Colonic mucosa (tissue), 4 donors: ENCODE data around the gene SNX30. TPM values are rescaled to one million over a fixed set of nuclear protein-coding genes. Genes with fewer than 3 reads are reported as not detected.

Source experiments
- DNase-seq: peaks from one replicate; pipeline ENCODE4 v3.0.0-alpha.2; 2020
- H3K27ac ChIP-seq: fragments of 200-600 bp; one replicate; pipeline ENCODE4 v1.8.0; 2021
- H3K27me3 ChIP-seq: fragments of 200-600 bp; one replicate; pipeline ENCODE4 v1.8.0; 2021
- H3K36me3 ChIP-seq: fragments of 200-600 bp; one replicate; pipeline ENCODE4 v1.8.0; 2021
- H3K4me1 ChIP-seq: fragments of 200-600 bp; one replicate; pipeline ENCODE4 v1.8.0; 2021; ENCODE audit warnings: mild to moderate bottlenecking
- H3K4me3 ChIP-seq: fragments of 200-600 bp; one replicate; pipeline ENCODE4 v1.8.0; 2021
- H3K9ac ChIP-seq, 2 donors: one replicate each; pipeline ENCODE4 v1.7.0; 2013; ENCODE audit warnings: control low read depth in 2 of 2, low read depth in 2 of 2, low read length in 2 of 2
- H3K9me3 ChIP-seq: fragments of 200-600 bp; one replicate; pipeline ENCODE4 v1.8.0; 2021
- CTCF ChIP-seq: fragments of 200-600 bp; IDR thresholded peaks from one replicate; pipeline ENCODE4 v1.8.0; 2022; ENCODE audit warnings: antibody characterized with exemption, mild to moderate bottlenecking
- intact Hi-C: fragments of 100-400 bp; cut with DNase I; formaldehyde crosslinking; loops from one replicate; pipeline ENCODE4 v1.14.1; 2022
- total RNA-seq, 2 donors: library from RNA; stranded (reverse); fragmentation: NEBNext Ultra II Directional in 1 of 2; extraction: Animal tissue kit (Norgen Biotek cat#: 25700) in 1 of 2; gene quantifications; one replicate each; pipeline ENCODE4 v1.2.1, GENCODE V29; 2021
- donor health status: healthy.
- donor health status: DM: no; HTN: no; CAD: no.
- donor health status: DM: no; HTN: no; CAD: no.

Gene SNX30
- total RNA-seq, 2 donors from 2014 or later = 17.1 to 30.3 TPM

DNA sequence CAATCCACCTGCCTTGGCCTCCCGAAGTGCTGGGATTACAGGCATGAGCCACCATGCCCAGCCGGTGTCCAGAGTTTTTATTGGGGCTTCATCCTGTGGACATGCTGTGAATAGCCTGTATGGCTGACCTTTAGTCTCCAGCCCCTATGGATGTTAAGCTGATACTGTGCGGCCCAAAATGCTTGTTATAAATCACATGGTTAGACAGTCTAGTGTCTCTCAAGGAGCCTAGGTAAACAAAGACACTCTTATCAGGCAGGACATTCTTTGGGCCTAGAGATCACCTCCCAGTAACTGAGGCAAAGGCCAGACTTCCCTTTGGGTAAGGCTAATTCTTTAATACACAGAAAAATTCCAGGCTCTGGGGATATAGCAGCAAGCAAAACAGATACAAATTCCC, 162.1 kb downstream of the SNX30 start:
- Histone ChIP-seq H3K27ac (no peak overlapping the region), H3K9me3 (no peaks in the 10 kb centered on the region), H3K4me3 (no peak overlapping the region), H3K27me3 (no peaks in the 10 kb centered on the region), H3K36me3 (no peaks in the 10 kb centered on the region), H3K4me1 (no peaks in the 10 kb centered on the region), H3K9ac (no peak overlapping the region)
- DNase-seq = no peak
- intact Hi-C loops = no loop called here
- no peak for TF ChIP-seq CTCF

DNA sequence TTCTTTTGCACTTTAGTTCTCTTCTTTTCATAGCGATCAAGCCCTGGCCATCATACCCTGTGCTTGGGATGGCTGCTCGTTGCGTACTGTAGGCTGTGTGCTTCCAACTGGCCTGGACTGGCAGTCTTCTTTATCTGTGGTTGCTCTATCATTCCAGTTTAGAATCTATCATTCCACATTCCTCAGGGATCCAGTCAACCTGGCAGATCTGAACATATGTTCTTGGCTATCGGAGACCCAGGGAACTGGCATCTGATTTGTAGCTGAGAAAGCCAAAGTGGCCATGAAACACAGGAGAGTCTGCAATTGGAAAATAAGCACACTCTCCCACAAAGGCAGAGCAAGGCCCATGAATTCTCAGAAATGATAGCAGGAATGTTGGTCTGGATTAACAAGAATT, 162.8 kb downstream of the SNX30 start:
- intact Hi-C loops = no loop called here
- Histone ChIP-seq H3K4me1 (no peaks in the 10 kb centered on the region), H3K27me3 (no peaks in the 10 kb centered on the region), H3K4me3 (no peak overlapping the region), H3K36me3 (no peaks in the 10 kb centered on the region), H3K27ac (no peak overlapping the region), H3K9ac (no peak overlapping the region), H3K9me3 (no peaks in the 10 kb centered on the region)
- TF ChIP-seq CTCF = no peak
- DNase-seq = no peak

DNA sequence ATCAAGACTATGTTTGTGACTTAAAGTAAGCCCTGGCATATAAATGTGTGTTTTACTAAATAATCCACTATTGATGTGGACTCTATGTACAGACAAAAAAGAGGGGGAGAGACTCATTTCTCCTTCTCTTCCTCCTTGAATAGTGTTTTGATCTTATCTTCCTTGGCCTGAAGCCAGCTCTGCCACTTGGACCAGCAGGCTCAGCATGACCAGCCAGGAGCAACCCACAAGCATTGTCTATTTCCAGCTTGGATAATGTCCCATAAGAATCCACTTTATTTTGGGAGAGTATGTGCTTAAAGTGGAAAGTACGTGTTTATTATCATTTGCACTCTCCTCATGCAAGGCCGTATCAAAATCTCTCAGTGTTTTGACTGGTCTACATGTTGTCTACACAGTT, 164.0 kb downstream of the SNX30 start:
- Histone ChIP-seq H3K36me3 (no peaks in the 10 kb centered on the region), H3K4me1 (no peaks in the 10 kb centered on the region), H3K27ac (no peak overlapping the region), H3K9ac (no peak overlapping the region), H3K4me3 (no peak overlapping the region), H3K27me3 (no peaks in the 10 kb centered on the region), H3K9me3 (no peaks in the 10 kb centered on the region)
- no peak for DNase-seq
- intact Hi-C loops = no loop called here
- no peak for TF ChIP-seq CTCF

DNA sequence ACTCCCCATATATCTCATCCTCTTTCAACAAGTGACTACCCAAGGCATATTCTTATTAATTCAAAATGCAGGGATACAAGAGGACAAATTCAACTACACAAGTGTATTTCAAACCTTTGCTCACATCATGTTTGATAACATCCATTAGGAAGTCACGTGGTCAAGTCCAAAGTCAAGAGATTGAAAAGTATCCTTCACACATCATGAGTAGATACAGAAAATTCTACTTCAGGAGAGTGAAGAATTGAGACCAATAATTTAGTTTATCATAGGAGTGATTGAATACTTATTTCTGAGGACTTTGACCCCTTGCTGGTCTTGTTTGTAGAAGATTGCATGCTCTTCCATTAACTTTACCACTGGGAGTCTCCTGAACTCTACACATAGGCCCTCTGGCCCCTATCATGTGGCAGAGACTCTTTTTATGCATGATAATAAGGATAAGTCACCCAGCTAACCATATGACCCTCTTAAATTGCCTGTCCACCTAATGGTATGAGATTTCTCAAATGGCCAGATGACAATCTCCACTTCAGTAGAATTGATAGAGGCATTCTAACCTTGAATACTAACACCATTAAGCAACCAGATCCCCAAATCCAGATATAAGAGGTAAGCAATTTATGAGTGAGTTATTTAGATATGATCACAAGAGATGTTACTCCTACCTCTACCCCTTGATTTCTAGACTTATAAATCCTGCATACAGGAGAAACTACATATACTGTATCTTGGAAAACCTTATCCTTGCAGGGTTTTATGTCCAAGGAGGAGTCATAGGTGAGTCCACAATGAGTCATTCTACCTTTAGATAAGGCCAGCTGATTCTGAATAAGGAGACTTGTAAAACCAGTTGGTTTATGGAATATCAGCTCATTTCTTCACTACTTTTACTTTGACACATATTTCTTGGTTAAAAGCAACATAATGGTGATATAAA, 166.8 kb downstream of the SNX30 start:
- Histone ChIP-seq H3K4me3 (no peak overlapping the region), H3K36me3 (no peaks in the 10 kb centered on the region), H3K27me3 (no peaks in the 10 kb centered on the region), H3K9me3 (no peaks in the 10 kb centered on the region), H3K9ac (no peak overlapping the region), H3K4me1 (no peaks in the 10 kb centered on the region), H3K27ac (peak overlapping the region; percentile 51)
- no peak for TF ChIP-seq CTCF
- DNase-seq = peak; percentile 20
- intact Hi-C loops = no loop called here

DNA sequence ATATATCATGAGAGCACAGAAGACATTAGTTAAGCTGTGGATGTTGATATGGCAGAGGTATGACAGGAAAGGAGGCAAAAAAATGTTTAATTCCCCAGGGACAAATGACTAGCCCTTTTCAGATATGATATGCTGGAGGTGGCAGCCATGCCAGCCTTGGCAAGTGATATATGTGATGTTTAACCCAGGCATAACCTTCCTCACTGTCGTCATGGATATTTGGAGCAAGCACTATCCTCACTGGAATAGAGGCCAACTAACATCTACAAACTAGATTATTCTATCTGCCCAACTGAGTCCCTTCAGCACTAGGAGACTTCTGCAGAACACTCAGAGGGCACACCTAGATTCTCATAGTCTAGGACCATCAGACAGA, 167.4 kb downstream of the SNX30 start:
- intact Hi-C loops = no loop called here
- peak overlapping the region; percentile 51 for H3K27ac ChIP-seq
- no peaks in the 10 kb centered on the region for H3K9me3 ChIP-seq
- no peak overlapping the region for H3K4me3 ChIP-seq
- DNase-seq = no peak
- no peaks in the 10 kb centered on the region for H3K4me1 ChIP-seq
- no peaks in the 10 kb centered on the region for H3K27me3 ChIP-seq
- H3K36me3 ChIP-seq = no peaks in the 10 kb centered on the region
- no peak for TF ChIP-seq CTCF
- no peak overlapping the region for H3K9ac ChIP-seq
